ENCODE measurements around the gene EMC1. TPM values are rescaled to one million over a fixed set of nuclear protein-coding genes. Genes with fewer than 3 reads are reported as not detected.
"Not testable (repeated sequence)": the region's sequence is repeated elsewhere in the genome, so short reads cannot be mapped to it uniquely, and the experiment has no call there.

The EMC1 gene
- polyA plus RNA-seq, 3 donors = 14.7 to 27.1 (median 18.5) TPM

DNA sequence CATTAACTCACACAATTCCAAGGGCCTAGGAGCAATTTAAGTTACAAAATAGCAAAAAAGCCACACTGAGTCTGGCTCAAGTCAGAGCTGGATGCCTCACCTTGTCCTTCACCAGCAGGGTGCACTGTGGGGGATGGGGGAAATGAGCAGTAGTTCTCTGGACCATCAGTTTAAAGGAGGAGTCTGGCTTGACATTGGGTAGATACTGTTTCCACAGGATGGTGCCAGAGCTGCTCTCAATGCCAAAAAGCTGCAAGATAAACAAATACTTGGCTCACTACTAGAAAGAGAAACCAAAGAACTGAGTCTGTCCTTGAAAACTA, 18.8 kb downstream of the EMC1 start:
- Histone ChIP-seq H3K4me3 (replicated peaks in 1 of 3; ENCODE audit: low read depth in 2 of 3, low read length in 3 of 3) (no peak overlapping the region), H3K9me3 (replicated peaks in 1 of 2; ENCODE audit: control insufficient read depth in 1 of 2, insufficient read depth in 1 of 2, low read length in 2 of 2) (no peaks in the 10 kb centered on the region), H4K20me1 (ENCODE audit: insufficient read depth, low read length) (no peaks in the 10 kb centered on the region), H3K79me2 (ENCODE audit: insufficient read depth, low read length) (no peaks in the 10 kb centered on the region), H3K4me2 (replicated peaks; ENCODE audit: extremely low read depth, low read length, poor library complexity, severe bottlenecking) (no peak overlapping the region), H3K36me3 (replicated peaks in 1 of 2; ENCODE audit: control insufficient read depth in 1 of 2, insufficient read depth in 2 of 2, low read length in 2 of 2) (peaks cover 80 to 96% of the 10 kb centered on the region in 2 donors), H3K27ac (ENCODE audit: low read depth in 1 of 2, low read length in 2 of 2) (peak overlapping the region in 1 of 2 donors; percentile 8), H3K9ac (ENCODE audit: insufficient read depth, low read length, poor library complexity, severe bottlenecking) (no peak overlapping the region), H3K27me3 (ENCODE audit: control insufficient read depth in 2 of 2, insufficient read depth in 2 of 2, low read length in 2 of 2) (no peaks in the 10 kb centered on the region), H2AFZ (ENCODE audit: insufficient read depth, low read depth, low read length, poor library complexity, severe bottlenecking) (no peak overlapping the region), H3K4me1 (ENCODE audit: control insufficient read depth in 1 of 2, insufficient read depth in 2 of 2, low read length in 2 of 2) (no peaks in the 10 kb centered on the region)
- H3K4me3 Mint-ChIP-seq = no peak overlapping the region
- no peaks in the 10 kb centered on the region for H3K27me3 Mint-ChIP-seq (ENCODE audit: low read depth in 3 of 3)
- H3K36me3 Mint-ChIP-seq = peaks cover 80 to 96% of the 10 kb centered on the region in 2 donors
- intact Hi-C loops (cut with micrococcal nuclease) = no loop called here
- peaks cover 0 to 1% (median 0%) of the 10 kb centered on the region in 7 donors for H3K9me3 Mint-ChIP-seq
- peak overlapping the region in 1 of 7 donors; percentile 50 for H3K27ac Mint-ChIP-seq
- no peak for DNase-seq
- H3K4me1 Mint-ChIP-seq = no peaks in the 10 kb centered on the region
- TF ChIP-seq, protein P1, sequence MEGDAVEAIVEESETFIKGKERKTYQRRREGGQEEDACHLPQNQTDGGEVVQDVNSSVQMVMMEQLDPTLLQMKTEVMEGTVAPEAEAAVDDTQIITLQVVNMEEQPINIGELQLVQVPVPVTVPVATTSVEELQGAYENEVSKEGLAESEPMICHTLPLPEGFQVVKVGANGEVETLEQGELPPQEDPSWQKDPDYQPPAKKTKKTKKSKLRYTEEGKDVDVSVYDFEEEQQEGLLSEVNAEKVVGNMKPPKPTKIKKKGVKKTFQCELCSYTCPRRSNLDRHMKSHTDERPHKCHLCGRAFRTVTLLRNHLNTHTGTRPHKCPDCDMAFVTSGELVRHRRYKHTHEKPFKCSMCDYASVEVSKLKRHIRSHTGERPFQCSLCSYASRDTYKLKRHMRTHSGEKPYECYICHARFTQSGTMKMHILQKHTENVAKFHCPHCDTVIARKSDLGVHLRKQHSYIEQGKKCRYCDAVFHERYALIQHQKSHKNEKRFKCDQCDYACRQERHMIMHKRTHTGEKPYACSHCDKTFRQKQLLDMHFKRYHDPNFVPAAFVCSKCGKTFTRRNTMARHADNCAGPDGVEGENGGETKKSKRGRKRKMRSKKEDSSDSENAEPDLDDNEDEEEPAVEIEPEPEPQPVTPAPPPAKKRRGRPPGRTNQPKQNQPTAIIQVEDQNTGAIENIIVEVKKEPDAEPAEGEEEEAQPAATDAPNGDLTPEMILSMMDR (IDR thresholded peaks at IDR 0.05) = no peak

DNA sequence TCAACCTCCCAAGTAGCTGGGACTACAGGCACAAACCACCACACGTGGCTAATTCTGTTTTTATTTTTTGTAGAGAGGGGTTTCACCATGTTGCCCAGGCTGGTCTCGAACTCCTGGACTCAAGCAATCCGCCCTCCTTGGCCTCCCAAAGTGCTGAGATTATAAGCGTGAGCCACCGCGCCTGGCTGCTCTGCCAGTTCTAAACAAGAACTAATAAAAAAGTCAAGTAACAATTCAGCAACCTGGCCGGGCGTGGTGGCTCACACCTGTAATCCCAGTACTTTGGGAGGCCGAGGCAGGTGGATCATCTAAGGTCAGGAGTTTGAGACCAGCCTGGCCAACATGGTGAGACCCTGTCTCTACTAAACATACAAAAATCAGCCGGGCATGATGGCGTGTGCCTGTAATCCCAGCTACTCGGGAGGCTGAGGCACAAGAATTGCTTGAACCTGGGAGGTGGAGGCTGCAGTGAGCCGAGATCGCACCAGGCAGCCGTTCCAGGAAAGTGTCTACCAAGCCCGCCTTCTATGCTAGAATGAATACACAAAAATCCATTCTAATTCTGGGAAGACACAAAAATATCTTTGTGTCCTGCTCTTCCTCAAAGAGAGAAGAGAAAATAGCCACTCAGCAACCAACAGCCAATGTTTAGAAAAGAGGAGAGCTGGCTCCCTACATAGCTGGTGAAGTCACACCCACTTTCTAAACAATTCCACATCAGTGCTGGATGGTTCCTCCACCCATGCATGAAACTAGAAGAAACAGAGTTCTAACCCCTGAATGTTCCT, 19.4 kb downstream of the EMC1 start:
- DNase-seq; H4K20me1 ChIP-seq (ENCODE audit: insufficient read depth, low read length); H3K4me3 ChIP-seq (replicated peaks in 1 of 3; ENCODE audit: low read depth in 2 of 3, low read length in 3 of 3); H3K4me1 Mint-ChIP-seq; H3K27me3 Mint-ChIP-seq (ENCODE audit: low read depth in 3 of 3); H3K4me1 ChIP-seq (ENCODE audit: control insufficient read depth in 1 of 2, insufficient read depth in 2 of 2, low read length in 2 of 2); intact Hi-C loops (cut with micrococcal nuclease); H2AFZ ChIP-seq (ENCODE audit: insufficient read depth, low read depth, low read length, poor library complexity, severe bottlenecking); H3K9ac ChIP-seq (ENCODE audit: insufficient read depth, low read length, poor library complexity, severe bottlenecking); H3K4me3 Mint-ChIP-seq; H3K27me3 ChIP-seq (ENCODE audit: control insufficient read depth in 2 of 2, insufficient read depth in 2 of 2, low read length in 2 of 2); H3K79me2 ChIP-seq (ENCODE audit: insufficient read depth, low read length); H3K9me3 Mint-ChIP-seq; H3K4me2 ChIP-seq (replicated peaks; ENCODE audit: extremely low read depth, low read length, poor library complexity, severe bottlenecking); H3K9me3 ChIP-seq (replicated peaks in 1 of 2; ENCODE audit: control insufficient read depth in 1 of 2, insufficient read depth in 1 of 2, low read length in 2 of 2): not testable (repeated sequence)
- over 99% methylated on average over 12 of the region's 16 CpGs for WGBS (ENCODE audit: insufficient coverage)
- Histone ChIP-seq H3K36me3 (replicated peaks in 1 of 2; ENCODE audit: control insufficient read depth in 1 of 2, insufficient read depth in 2 of 2, low read length in 2 of 2) (peaks cover 79 to 96% of the 10 kb centered on the region in 2 donors), H3K27ac (ENCODE audit: low read depth in 1 of 2, low read length in 2 of 2) (peak overlapping the region in 1 of 2 donors; percentile 8)
- Mint-ChIP-seq H3K27ac (peak overlapping the region in 2 of 7 donors; percentile 45 to 50), H3K36me3 (peaks cover 80 to 96% of the 10 kb centered on the region in 2 donors)

Data from CD14-positive monocyte (primary cell).